Naive thymus-derived CD4-positive, alpha-beta T cell (primary cell): ENCODE data around the gene CREM. TPM values are rescaled to one million over a fixed set of nuclear protein-coding genes. Genes with fewer than 3 reads are reported as not detected.

Experiments used
- ATAC-seq: fragments of 150-1000 bp; cut with Tn5 transposase; 2 replicates; pipeline ENCODE4 v1.10.0; 2021; ENCODE audit warnings: mild to moderate bottlenecking, moderate library complexity
- CTCF ChIA-PET: fragments of 350-600 bp; sonication (Branson Sonifier 250); formaldehyde crosslinking; loops from one replicate; lab custom pipeline; 2021; ENCODE audit warnings: antibody characterized with exemption; lab: Charles Lee
- POLR2A ChIA-PET: fragments of 350-600 bp; sonication (Branson Sonifier 250); formaldehyde crosslinking; loops from one replicate; lab custom pipeline; 2021; ENCODE audit warnings: antibody characterized with exemption, inconsistent platforms; lab: Charles Lee
- DNase-seq, 9 donors: peaks; one replicate each; pipeline versions ENCODE4 v3.0.0 to v3.0.0-alpha.2; 2020 to 2022; ENCODE audit warnings: mixed read lengths in 1 of 9
- H3K27ac ChIP-seq: one replicate; pipeline ENCODE4 v1.7.0; 2013; ENCODE audit warnings: mild to moderate bottlenecking, low read depth, low read length, moderate library complexity
- H3K27me3 ChIP-seq, 2 donors: one replicate each; pipeline ENCODE4 v1.7.0; 2013; ENCODE audit warnings: low read length in 2 of 2, mild to moderate bottlenecking in 2 of 2, moderate library complexity in 2 of 2; ENCODE audit not compliant: control insufficient read depth in 2 of 2, insufficient read depth in 2 of 2
- H3K36me3 ChIP-seq, 3 experiments: 1 replicate in 2 of 3; 2 replicates in 1 of 3; pipeline ENCODE4 v1.7.0; 2013; ENCODE audit warnings: low read length in 3 of 3, mild to moderate bottlenecking in 3 of 3, moderate library complexity in 1 of 3; ENCODE audit not compliant: insufficient read depth in 3 of 3, control insufficient read depth in 2 of 3
- H3K4me1 ChIP-seq, 2 donors: one replicate each; pipeline ENCODE4 v1.7.0; 2013; ENCODE audit warnings: low read length in 2 of 2, mild to moderate bottlenecking in 2 of 2, moderate library complexity in 1 of 2; ENCODE audit not compliant: control insufficient read depth in 2 of 2, insufficient read depth in 2 of 2
- H3K4me3 ChIP-seq: 2 replicates; pipeline ENCODE4 v1.7.0; 2013; ENCODE audit warnings: mild to moderate bottlenecking, low read length
- H3K9me3 ChIP-seq, 3 experiments: 1 replicate in 2 of 3; 2 replicates in 1 of 3; pipeline ENCODE4 v1.7.0; 2013; ENCODE audit warnings: low read length in 3 of 3; ENCODE audit not compliant: control insufficient read depth in 2 of 3
- H3K27ac Mint-ChIP-seq, 9 donors: one replicate each; pipeline ENCODE4 v1.8.0; 2020 to 2022; ENCODE audit warnings: mixed read lengths in 9 of 9, mild to moderate bottlenecking in 8 of 9, moderate library complexity in 5 of 9, inconsistent platforms in 2 of 9
- H3K27me3 Mint-ChIP-seq, 5 donors: one replicate each; pipeline ENCODE4 v1.8.0; 2021 to 2022; ENCODE audit warnings: mixed read lengths in 5 of 5, mild to moderate bottlenecking in 1 of 5
- H3K36me3 Mint-ChIP-seq, 5 donors: one replicate each; pipeline ENCODE4 v1.8.0; 2020 to 2022; ENCODE audit warnings: mixed read lengths in 5 of 5, mild to moderate bottlenecking in 3 of 5, inconsistent platforms in 1 of 5
- H3K4me1 Mint-ChIP-seq, 7 donors: one replicate each; pipeline ENCODE4 v1.8.0; 2020 to 2022; ENCODE audit warnings: mixed read lengths in 7 of 7, mild to moderate bottlenecking in 3 of 7, inconsistent platforms in 1 of 7
- H3K4me3 Mint-ChIP-seq, 10 donors: one replicate each; pipeline ENCODE4 v1.8.0; 2020 to 2022; ENCODE audit warnings: mild to moderate bottlenecking in 10 of 10, mixed read lengths in 10 of 10, moderate library complexity in 6 of 10, inconsistent platforms in 2 of 10
- H3K9me3 Mint-ChIP-seq, 11 donors: one replicate each; pipeline ENCODE4 v1.8.0; 2020 to 2022; ENCODE audit warnings: mixed read lengths in 11 of 11, mild to moderate bottlenecking in 4 of 11, inconsistent platforms in 1 of 11, moderate library complexity in 1 of 11
- intact Hi-C, 2 donors: fragments of 100-400 bp; cut with micrococcal nuclease; formaldehyde crosslinking; loops; one replicate each; pipeline ENCODE4 v1.15.1; 2023
- polyA plus RNA-seq, 2 donors: library from polyadenylated mRNA; unstranded; fragments of 300-500 nt; fragmentation: Illumina TruSeq; gene quantifications; one replicate each; pipeline ENCODE4 v1.2.3, GENCODE V29; 2021
- total RNA-seq, 6 experiments: library from RNA in 5 of 6; stranded (reverse) in 5 of 6; gene quantifications; 1 replicate in 5 of 6; 2 replicates in 1 of 6; pipeline ENCODE4 v1.2.3 and lab custom pipeline; 2021 to 2026

The CREM gene
- total and polyA plus RNA-seq, 7 experiments from 2014 or later, result 13.3 to 76.2 (median 19.7) TPM

GRCh38 chr10:35182631-35183510, 56.2 kb downstream of the CREM start:
- Histone ChIP-seq H3K36me3 (no peaks in the 10 kb centered on the region), H3K4me3 (no peak overlapping the region), H3K27me3 (no peaks in the 10 kb centered on the region), H3K4me1 (no peaks in the 10 kb centered on the region), H3K9me3 (no peaks in the 10 kb centered on the region), H3K27ac (no peak overlapping the region)
- Mint-ChIP-seq H3K4me1 (peaks cover 0 to 12% (median 0%) of the 10 kb centered on the region in 7 donors), H3K36me3 (peaks cover 0 to 15% (median 4%) of the 10 kb centered on the region in 5 donors), H3K4me3 (no peak overlapping the region), H3K27ac (peak overlapping the region in 1 of 9 donors; percentile 18), H3K9me3 (no peaks in the 10 kb centered on the region), H3K27me3 (no peaks in the 10 kb centered on the region)
- DNase-seq (no peak), ATAC-seq (no peak)
- POLR2A ChIA-PET, result no interaction called here
- intact Hi-C loops, result no loop called here
- CTCF ChIA-PET, result no interaction called here

DNA sequence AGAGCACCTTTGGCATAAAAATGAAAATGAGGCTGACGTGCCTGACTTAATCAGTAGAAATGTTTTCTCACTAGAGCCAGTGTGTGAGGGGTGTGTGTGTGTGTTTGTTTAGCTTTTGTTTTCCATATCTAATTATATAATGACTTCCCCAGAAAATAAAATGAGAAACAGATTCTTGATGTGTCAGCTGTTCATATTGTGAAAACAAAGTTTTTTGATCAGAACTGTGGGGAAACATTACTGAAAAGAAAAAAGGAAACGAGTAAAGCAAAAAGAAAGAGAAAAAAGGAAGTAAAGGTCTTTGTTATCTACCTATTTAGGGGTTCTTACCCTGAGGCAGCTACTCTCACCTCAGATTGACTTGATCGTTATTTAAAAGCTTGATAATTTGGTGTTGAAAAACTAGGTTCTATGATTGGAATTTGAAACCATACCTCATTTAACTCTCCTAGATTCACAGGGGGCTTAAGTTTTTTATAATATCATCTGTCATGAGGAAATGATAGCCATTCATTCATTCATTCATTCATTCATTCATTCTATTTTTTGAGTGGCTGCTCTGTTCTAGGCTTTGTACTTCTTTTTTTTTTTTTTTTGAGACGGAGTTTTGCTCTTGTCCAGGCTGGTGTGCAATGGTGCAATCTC, 58.0 kb downstream of the CREM start:
- CTCF ChIA-PET, result interaction anchor here (1.3 kb wide), 1 partner anchor 11 kb away, joined by 3 read pairs; no protein-coding TSS in a partner anchor
- POLR2A ChIA-PET, result interaction anchor here (0.9 kb wide), 1 partner anchor 57 kb away, joined by 3 read pairs; no protein-coding TSS in a partner anchor
- DNase-seq, result no peak
- Histone ChIP-seq H3K9me3 (no peaks in the 10 kb centered on the region), H3K36me3 (no peaks in the 10 kb centered on the region), H3K27me3 (no peaks in the 10 kb centered on the region), H3K4me1 (no peaks in the 10 kb centered on the region), H3K27ac (no peak overlapping the region), H3K4me3 (no peak overlapping the region)
- Mint-ChIP-seq H3K4me3 (no peak overlapping the region), H3K27me3 (no peaks in the 10 kb centered on the region), H3K9me3 (no peaks in the 10 kb centered on the region), H3K4me1 (peaks cover 0 to 12% (median 0%) of the 10 kb centered on the region in 7 donors), H3K36me3 (peaks cover 0 to 13% (median 4%) of the 10 kb centered on the region in 5 donors), H3K27ac (peak overlapping the region in 3 of 9 donors; percentile 13 to 80 (median 38))
- no peak for ATAC-seq
- intact Hi-C loops, result no loop called here

- Histone ChIP-seq H3K4me3 (no peak overlapping the region), H3K4me1 (no peaks in the 10 kb centered on the region), H3K9me3 (no peaks in the 10 kb centered on the region), H3K27me3 (no peaks in the 10 kb centered on the region), H3K36me3 (no peaks in the 10 kb centered on the region), H3K27ac (no peak overlapping the region)
- Mint-ChIP-seq H3K27me3 (no peaks in the 10 kb centered on the region), H3K27ac (peak overlapping the region in 3 of 9 donors; percentile 0 to 27 (median 6)), H3K4me3 (no peak overlapping the region), H3K9me3 (no peaks in the 10 kb centered on the region), H3K4me1 (peaks cover 0 to 12% (median 0%) of the 10 kb centered on the region in 7 donors), H3K36me3 (peaks cover 0 to 13% (median 4%) of the 10 kb centered on the region in 5 donors)
- no peak for DNase-seq
- POLR2A ChIA-PET, result no interaction called here
- CTCF ChIA-PET, result interaction anchor here (1.3 kb wide), 1 partner anchor 10 kb away, joined by 3 read pairs; no protein-coding TSS in a partner anchor
- ATAC-seq, result no peak
- intact Hi-C loops, result no loop called here
These were observed 58.8 kb downstream of the CREM start for GRCh38 chr10:35185260-35186034.

DNA sequence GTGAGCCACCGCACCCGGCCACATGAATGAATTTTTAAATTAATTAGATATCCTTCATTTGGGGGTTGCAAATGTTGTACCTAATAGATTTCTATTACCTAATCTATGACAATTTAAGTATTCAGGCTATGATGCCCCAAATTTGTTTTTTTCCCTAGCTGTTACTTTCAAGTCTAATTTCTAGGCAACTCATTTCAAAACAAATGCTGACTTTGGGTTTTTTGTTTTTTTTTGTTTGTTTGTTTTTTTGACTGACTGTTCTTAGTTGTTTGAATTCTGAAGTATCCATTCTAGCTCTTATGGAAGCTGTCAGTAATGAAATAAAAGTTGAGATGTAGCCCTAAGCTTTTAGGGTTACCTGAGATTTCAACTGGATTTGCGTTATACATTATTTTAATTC, 62.3 kb downstream of the CREM start:
- Histone ChIP-seq H3K9me3 (no peaks in the 10 kb centered on the region), H3K27me3 (no peaks in the 10 kb centered on the region), H3K4me3 (no peak overlapping the region), H3K4me1 (no peaks in the 10 kb centered on the region), H3K36me3 (no peaks in the 10 kb centered on the region), H3K27ac (no peak overlapping the region)
- peaks cover 0 to 9% (median 0%) of the 10 kb centered on the region in 5 donors for H3K36me3 Mint-ChIP-seq
- no peak overlapping the region for H3K27ac Mint-ChIP-seq
- ATAC-seq (no peak), DNase-seq (no peak)
- peaks cover 0 to 32% (median 0%) of the 10 kb centered on the region in 7 donors for H3K4me1 Mint-ChIP-seq
- H3K9me3 Mint-ChIP-seq, result no peaks in the 10 kb centered on the region
- ChIA-PET POLR2A (interaction anchor here (0.9 kb wide), 1 partner anchor 62 kb away, joined by 3 read pairs; no protein-coding TSS in a partner anchor), CTCF (no interaction called here)
- H3K27me3 Mint-ChIP-seq, result no peaks in the 10 kb centered on the region
- intact Hi-C loops, result no loop called here
- no peak overlapping the region for H3K4me3 Mint-ChIP-seq

GRCh38 chr10:35191523-35191922, 64.9 kb downstream of the CREM start:
- Mint-ChIP-seq H3K27me3 (no peaks in the 10 kb centered on the region), H3K4me3 (peak overlapping the region in 2 of 10 donors; percentile 0 to 61), H3K4me1 (peaks cover 0 to 34% (median 18%) of the 10 kb centered on the region in 7 donors), H3K9me3 (no peaks in the 10 kb centered on the region), H3K27ac (peak overlapping the region in 8 of 9 donors; percentile 16 to 92 (median 66)), H3K36me3 (peaks cover 0 to 9% (median 0%) of the 10 kb centered on the region in 5 donors)
- Histone ChIP-seq H3K27me3 (no peaks in the 10 kb centered on the region), H3K4me3 (no peak overlapping the region), H3K4me1 (peaks cover 5 to 7% of the 10 kb centered on the region in 2 donors), H3K27ac (no peak overlapping the region), H3K9me3 (no peaks in the 10 kb centered on the region), H3K36me3 (no peaks in the 10 kb centered on the region)
- POLR2A ChIA-PET, result interaction anchor here (1.7 kb wide), 1 partner anchor 60 kb away, joined by 5 read pairs; no protein-coding TSS in a partner anchor
- CTCF ChIA-PET, result interaction anchor here (1.0 kb wide), 1 partner anchor 162 kb away, joined by 3 read pairs; no protein-coding TSS in a partner anchor
- ATAC-seq (no peak), DNase-seq (no peak)
- intact Hi-C loops, result no loop called here
